HEK293 (cell line): Measurements from ENCODE around the gene EIF3J.
A peak's percentile ranks its signal among the peaks of the same experiment; 100 is the strongest.

Source experiments
- CTCF ChIA-PET: fragments of 350-600 bp; formaldehyde crosslinking; extraction: SDS; loops from one replicate; lab custom pipeline; 2021; ENCODE audit warnings: antibody characterized with exemption; lab: Yijun Ruan, JAX
- POLR2A ChIA-PET: fragments of 300-600 bp; formaldehyde crosslinking; extraction: SDS; loops from one replicate; lab custom pipeline; 2020; ENCODE audit warnings: antibody characterized with exemption, inconsistent platforms; lab: Yijun Ruan, JAX
- H3K27ac ChIP-seq: fragments of 200-500 bp; sonication (Bioruptor generic); 2 replicates; pipeline ENCODE4 v1.5.1; 2014; ENCODE audit warnings: low read depth, low read length, control low read depth, inconsistent platforms; ENCODE audit errors: extremely low read depth
- H3K36me3 ChIP-seq, 2 experiments: fragments of 200-500 bp in 1 of 2; sonication (Bioruptor generic) in 1 of 2; 1 replicate in 1 of 2; 2 replicates in 1 of 2; pipeline ENCODE4 v1.5.1; 2014 to 2017; ENCODE audit warnings: inconsistent platforms in 2 of 2, low read length in 2 of 2; ENCODE audit not compliant: control insufficient read depth in 2 of 2, insufficient read depth in 1 of 2
- H3K4me1 ChIP-seq: fragments of 200-500 bp; sonication (Bioruptor generic); 2 replicates; pipeline ENCODE4 v1.5.1; 2014; ENCODE audit warnings: mild to moderate bottlenecking, low read length, inconsistent platforms; ENCODE audit not compliant: control insufficient read depth, insufficient read depth
- H3K4me3 ChIP-seq: 2 replicates; pipeline ENCODE4 v1.5.1; 2011; ENCODE audit warnings: low read depth, mild to moderate bottlenecking, control low read depth, low read length, moderate library complexity
- H3K9me3 ChIP-seq: fragments of 200-500 bp; sonication (Bioruptor generic); 2 replicates; pipeline ENCODE4 v1.5.1; 2014; ENCODE audit warnings: low read depth, low read length, inconsistent platforms; ENCODE audit not compliant: control insufficient read depth, insufficient read depth
- GFI1B ChIP-seq: fragments of 450-650 bp; formaldehyde crosslinking; IDR thresholded peaks from 2 replicates; pipeline ENCODE4 v1.5.1; 2016; ENCODE audit warnings: missing biosample characterization, missing genetic modification characterization
- MZF1 ChIP-seq: fragments of 450-650 bp; formaldehyde crosslinking; IDR thresholded peaks from 2 replicates; pipeline ENCODE4 v1.5.1; 2017; ENCODE audit warnings: missing biosample characterization, missing genetic modification characterization, borderline replicate concordance
- OVOL3 ChIP-seq: fragments of 450-650 bp; formaldehyde crosslinking; IDR thresholded peaks from 2 replicates; pipeline ENCODE4 v1.5.1; 2016; ENCODE audit warnings: missing biosample characterization, missing genetic modification characterization
- TCF7L2 ChIP-seq: IDR thresholded peaks from 2 replicates; pipeline ENCODE4 v1.6.1; 2011; ENCODE audit warnings: low read depth, mild to moderate bottlenecking, inconsistent platforms, low read length, moderate library complexity, borderline replicate concordance
- YY2 ChIP-seq: fragments of 450-650 bp; formaldehyde crosslinking; IDR thresholded peaks from 2 replicates; pipeline ENCODE4 v1.5.1; 2016; ENCODE audit warnings: missing biosample characterization, missing genetic modification characterization
- ZFP69B ChIP-seq: fragments of 450-650 bp; formaldehyde crosslinking; IDR thresholded peaks from 2 replicates; pipeline ENCODE4 v1.5.1; 2016; ENCODE audit warnings: missing biosample characterization, missing genetic modification characterization
- ZIC2 ChIP-seq: fragments of 450-650 bp; formaldehyde crosslinking; IDR thresholded peaks from 2 replicates; pipeline ENCODE4 v1.5.1; 2016; ENCODE audit warnings: missing biosample characterization, missing genetic modification characterization
- ZNF138 ChIP-seq: fragments of 450-650 bp; formaldehyde crosslinking; IDR thresholded peaks from 2 replicates; pipeline ENCODE4 v1.5.1; 2016; ENCODE audit warnings: missing biosample characterization, missing genetic modification characterization, borderline replicate concordance
- ZNF174 ChIP-seq: fragments of 450-650 bp; formaldehyde crosslinking; IDR thresholded peaks from 2 replicates; pipeline ENCODE4 v1.5.0; 2017; ENCODE audit warnings: missing biosample characterization, mild to moderate bottlenecking, missing genetic modification characterization
- ZNF239 ChIP-seq: fragments of 450-650 bp; formaldehyde crosslinking; IDR thresholded peaks from 2 replicates; pipeline ENCODE4 v1.5.1; 2016; ENCODE audit warnings: missing biosample characterization, missing genetic modification characterization
- ZNF274 ChIP-seq, 2 experiments: fragments of 200-500 bp in 1 of 2; fragments of 450-650 bp in 1 of 2; sonication (Bioruptor generic) in 1 of 2; formaldehyde crosslinking in 1 of 2; IDR thresholded peaks; 2 replicates each; pipeline versions ENCODE4 v1.5.1 to v1.6.1; 2014 to 2016; ENCODE audit warnings: borderline replicate concordance in 1 of 2, inconsistent platforms in 1 of 2, low read length in 1 of 2, missing biosample characterization in 1 of 2, missing genetic modification characterization in 1 of 2
- ZNF335 ChIP-seq: fragments of 450-650 bp; formaldehyde crosslinking; conservative IDR thresholded peaks from 2 replicates; pipeline ENCODE4 v1.5.1; 2016; ENCODE audit warnings: missing biosample characterization, missing genetic modification characterization
- ZNF354C ChIP-seq: fragments of 450-650 bp; formaldehyde crosslinking; IDR thresholded peaks from 2 replicates; pipeline ENCODE4 v1.5.1; 2016; ENCODE audit warnings: missing biosample characterization, missing genetic modification characterization, low read depth, borderline replicate concordance
- ZNF521 ChIP-seq: fragments of 450-650 bp; formaldehyde crosslinking; IDR thresholded peaks from 2 replicates; pipeline ENCODE4 v1.5.1; 2017; ENCODE audit warnings: missing biosample characterization, mild to moderate bottlenecking, missing genetic modification characterization
- ZNF558 ChIP-seq: fragments of 450-650 bp; formaldehyde crosslinking; IDR thresholded peaks from 2 replicates; pipeline ENCODE4 v1.5.1; 2016; ENCODE audit warnings: missing biosample characterization, missing genetic modification characterization
- ZNF560 ChIP-seq: fragments of 450-650 bp; formaldehyde crosslinking; IDR thresholded peaks from 2 replicates; pipeline ENCODE4 v1.5.1; 2017; ENCODE audit warnings: missing biosample characterization, missing genetic modification characterization, borderline replicate concordance
- ZNF623 ChIP-seq: fragments of 450-650 bp; formaldehyde crosslinking; IDR thresholded peaks from 2 replicates; pipeline ENCODE4 v1.5.1; 2016; ENCODE audit warnings: missing biosample characterization, missing genetic modification characterization
- ZSCAN23 ChIP-seq: fragments of 450-650 bp; formaldehyde crosslinking; IDR thresholded peaks from 2 replicates; pipeline ENCODE4 v1.5.1; 2016; ENCODE audit warnings: missing biosample characterization, missing genetic modification characterization
- TF ChIP-seq, protein P1 (sequence below): fragments of 450-650 bp; formaldehyde crosslinking; IDR thresholded peaks from 2 replicates; pipeline ENCODE4 v1.5.1; 2017; ENCODE audit warnings: missing biosample characterization, missing genetic modification characterization
- TF ChIP-seq, protein P2 (sequence below): fragments of 450-650 bp; formaldehyde crosslinking; IDR thresholded peaks from 2 replicates; pipeline ENCODE4 v1.5.1; 2016; ENCODE audit warnings: missing biosample characterization, missing genetic modification characterization, borderline replicate concordance
- TF ChIP-seq, protein P3 (sequence below): fragments of 450-650 bp; formaldehyde crosslinking; IDR thresholded peaks from 2 replicates; pipeline ENCODE4 v1.5.1; 2017; ENCODE audit warnings: missing biosample characterization, missing genetic modification characterization

EIF3J gene

DNA sequence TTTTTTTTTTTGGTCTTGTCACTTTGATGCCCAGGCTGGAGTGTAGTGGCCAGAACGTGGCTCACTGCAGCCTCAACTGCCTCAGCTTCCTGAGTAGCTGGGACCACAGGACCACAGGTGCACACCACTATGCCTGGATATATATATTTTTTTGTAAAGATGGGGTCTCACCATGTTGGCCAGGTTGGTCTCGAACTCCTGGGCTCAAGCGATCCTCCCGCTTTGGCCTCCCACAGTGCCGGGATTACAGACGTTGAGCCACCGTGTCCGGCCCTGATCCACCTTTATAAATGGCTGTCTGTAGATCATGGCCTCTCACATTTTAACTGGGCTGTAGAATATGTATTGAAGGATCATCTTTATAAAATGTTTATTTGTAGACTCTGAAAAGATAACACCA, 1.9 kb upstream of the EIF3J start:
- no peaks in the 10 kb centered on the region for H3K4me1 ChIP-seq
- no peaks in the 10 kb centered on the region for H3K9me3 ChIP-seq
- no peak overlapping the region for H3K27ac ChIP-seq
- H3K36me3 ChIP-seq: peaks cover 4 to 12% of the 10 kb centered on the region in 2 experiments; a peak in 2 of 3 replicates
- CTCF ChIA-PET: interaction anchor here (1.4 kb wide), 1 partner anchor 11 kb away, joined by 3 read pairs; no protein-coding TSS in a partner anchor
- TF ChIP-seq ZNF274 (IDR thresholded peaks at IDR 0.05; ENCODE audit: low read length) (no peak), ZNF274 (tag by site-specific recombination; IDR thresholded peaks at IDR 0.05; ENCODE audit: borderline replicate concordance) (no peak), ZNF521 (tag by site-specific recombination) (no peak), GFI1B (no peak), OVOL3 (tag by site-specific recombination) (no peak), ZNF560 (tag by site-specific recombination) (no peak), ZNF239 (tag by site-specific recombination) (no peak), ZNF354C (no peak), ZSCAN23 (tag by site-specific recombination) (no peak), YY2 (tag by site-specific recombination) (no peak), MZF1 (no peak), ZIC2 (tag by site-specific recombination) (no peak), ZFP69B (no peak), ZNF623 (tag by site-specific recombination) (no peak), ZNF174 (tag by site-specific recombination) (no peak), ZNF138 (no peak), TCF7L2 (no peak), ZNF558 (tag by site-specific recombination) (no peak)
- TF ChIP-seq, protein P1, sequence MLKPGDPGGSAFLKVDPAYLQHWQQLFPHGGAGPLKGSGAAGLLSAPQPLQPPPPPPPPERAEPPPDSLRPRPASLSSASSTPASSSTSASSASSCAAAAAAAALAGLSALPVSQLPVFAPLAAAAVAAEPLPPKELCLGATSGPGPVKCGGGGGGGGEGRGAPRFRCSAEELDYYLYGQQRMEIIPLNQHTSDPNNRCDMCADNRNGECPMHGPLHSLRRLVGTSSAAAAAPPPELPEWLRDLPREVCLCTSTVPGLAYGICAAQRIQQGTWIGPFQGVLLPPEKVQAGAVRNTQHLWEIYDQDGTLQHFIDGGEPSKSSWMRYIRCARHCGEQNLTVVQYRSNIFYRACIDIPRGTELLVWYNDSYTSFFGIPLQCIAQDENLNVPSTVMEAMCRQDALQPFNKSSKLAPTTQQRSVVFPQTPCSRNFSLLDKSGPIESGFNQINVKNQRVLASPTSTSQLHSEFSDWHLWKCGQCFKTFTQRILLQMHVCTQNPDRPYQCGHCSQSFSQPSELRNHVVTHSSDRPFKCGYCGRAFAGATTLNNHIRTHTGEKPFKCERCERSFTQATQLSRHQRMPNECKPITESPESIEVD (tag by site-specific recombination): no peak
- TF ChIP-seq, protein P2, sequence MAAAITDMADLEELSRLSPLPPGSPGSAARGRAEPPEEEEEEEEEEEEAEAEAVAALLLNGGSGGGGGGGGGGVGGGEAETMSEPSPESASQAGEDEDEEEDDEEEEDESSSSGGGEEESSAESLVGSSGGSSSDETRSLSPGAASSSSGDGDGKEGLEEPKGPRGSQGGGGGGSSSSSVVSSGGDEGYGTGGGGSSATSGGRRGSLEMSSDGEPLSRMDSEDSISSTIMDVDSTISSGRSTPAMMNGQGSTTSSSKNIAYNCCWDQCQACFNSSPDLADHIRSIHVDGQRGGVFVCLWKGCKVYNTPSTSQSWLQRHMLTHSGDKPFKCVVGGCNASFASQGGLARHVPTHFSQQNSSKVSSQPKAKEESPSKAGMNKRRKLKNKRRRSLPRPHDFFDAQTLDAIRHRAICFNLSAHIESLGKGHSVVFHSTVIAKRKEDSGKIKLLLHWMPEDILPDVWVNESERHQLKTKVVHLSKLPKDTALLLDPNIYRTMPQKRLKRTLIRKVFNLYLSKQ (tag by site-specific recombination): no peak
- TF ChIP-seq, protein P3, sequence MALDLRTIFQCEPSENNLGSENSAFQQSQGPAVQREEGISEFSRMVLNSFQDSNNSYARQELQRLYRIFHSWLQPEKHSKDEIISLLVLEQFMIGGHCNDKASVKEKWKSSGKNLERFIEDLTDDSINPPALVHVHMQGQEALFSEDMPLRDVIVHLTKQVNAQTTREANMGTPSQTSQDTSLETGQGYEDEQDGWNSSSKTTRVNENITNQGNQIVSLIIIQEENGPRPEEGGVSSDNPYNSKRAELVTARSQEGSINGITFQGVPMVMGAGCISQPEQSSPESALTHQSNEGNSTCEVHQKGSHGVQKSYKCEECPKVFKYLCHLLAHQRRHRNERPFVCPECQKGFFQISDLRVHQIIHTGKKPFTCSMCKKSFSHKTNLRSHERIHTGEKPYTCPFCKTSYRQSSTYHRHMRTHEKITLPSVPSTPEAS (tag by site-specific recombination): no peak
- POLR2A ChIA-PET: no interaction called here
- no peak overlapping the region for H3K4me3 ChIP-seq

DNA sequence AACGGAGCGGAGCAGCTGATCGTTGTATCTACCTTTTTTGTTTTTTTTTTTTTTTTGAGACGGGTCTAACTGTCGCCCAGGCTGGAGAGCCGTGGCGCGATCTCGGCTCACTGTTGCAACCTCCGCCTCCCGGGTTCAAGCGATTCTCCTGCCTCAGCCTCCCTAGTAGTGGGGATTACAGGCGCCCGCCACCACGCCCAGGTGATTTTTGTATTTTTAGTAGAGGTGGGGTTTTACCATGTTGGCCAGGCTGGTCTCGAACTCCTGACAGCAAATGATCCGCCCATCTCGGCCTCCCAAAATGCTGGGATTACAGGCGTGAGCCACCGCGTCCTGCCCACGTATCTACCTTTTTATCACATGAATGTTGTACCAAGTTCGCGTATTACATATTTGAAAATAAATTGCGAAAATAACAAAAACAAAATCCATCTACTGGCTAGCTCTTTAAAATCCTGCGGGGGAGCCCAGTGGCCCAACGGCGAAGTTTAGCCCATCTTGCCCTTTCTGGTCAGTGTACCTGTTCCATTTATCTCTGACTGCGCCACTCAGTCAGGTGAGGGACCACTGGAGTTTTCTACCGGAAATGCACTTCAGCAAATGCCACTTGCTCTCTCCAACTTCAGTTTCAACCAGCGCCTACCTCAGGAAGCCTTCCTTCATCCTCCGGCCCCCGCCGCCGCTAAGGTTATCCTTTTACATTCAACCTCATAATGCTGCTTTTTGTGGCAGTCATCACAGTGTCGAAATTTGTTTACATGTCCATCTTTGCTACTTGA, 1.2 kb upstream of the EIF3J start:
- no peak for TF ChIP-seq OVOL3 (tag by site-specific recombination)
- TF ChIP-seq ZNF335: 0 out of 2 replicates have a peak, but pooled peaks have one; percentile 9
- Histone ChIP-seq H3K36me3 (peaks cover 9 to 17% of the 10 kb centered on the region in 2 experiments; a peak in 2 of 3 replicates), H3K27ac (peak overlapping the region; percentile 94), H3K4me1 (no peaks in the 10 kb centered on the region), H3K9me3 (no peaks in the 10 kb centered on the region), H3K4me3 (peak overlapping the region; percentile 66)
- CTCF ChIA-PET: interaction anchor here (0.7 to 1.4 kb wide), 2 partner anchors 10 to 508 kb away, joined by 3 read pairs; no protein-coding TSS in a partner anchor
- POLR2A ChIA-PET: no interaction called here
